Activated CD8-positive, alpha-beta memory T cell treated with anti-CD3 and anti-CD28 coated beads for 1 hour (primary cell): ENCODE measurements around the gene SERPINA9.

ENCODE experiments used
- DNase-seq, 2 donors: peaks; one replicate each; pipeline ENCODE4 v3.0.0-alpha.2; 2020; ENCODE audit warnings: low read depth in 1 of 2; ENCODE audit errors: extremely low read depth in 1 of 2

SERPINA9 gene

DNA sequence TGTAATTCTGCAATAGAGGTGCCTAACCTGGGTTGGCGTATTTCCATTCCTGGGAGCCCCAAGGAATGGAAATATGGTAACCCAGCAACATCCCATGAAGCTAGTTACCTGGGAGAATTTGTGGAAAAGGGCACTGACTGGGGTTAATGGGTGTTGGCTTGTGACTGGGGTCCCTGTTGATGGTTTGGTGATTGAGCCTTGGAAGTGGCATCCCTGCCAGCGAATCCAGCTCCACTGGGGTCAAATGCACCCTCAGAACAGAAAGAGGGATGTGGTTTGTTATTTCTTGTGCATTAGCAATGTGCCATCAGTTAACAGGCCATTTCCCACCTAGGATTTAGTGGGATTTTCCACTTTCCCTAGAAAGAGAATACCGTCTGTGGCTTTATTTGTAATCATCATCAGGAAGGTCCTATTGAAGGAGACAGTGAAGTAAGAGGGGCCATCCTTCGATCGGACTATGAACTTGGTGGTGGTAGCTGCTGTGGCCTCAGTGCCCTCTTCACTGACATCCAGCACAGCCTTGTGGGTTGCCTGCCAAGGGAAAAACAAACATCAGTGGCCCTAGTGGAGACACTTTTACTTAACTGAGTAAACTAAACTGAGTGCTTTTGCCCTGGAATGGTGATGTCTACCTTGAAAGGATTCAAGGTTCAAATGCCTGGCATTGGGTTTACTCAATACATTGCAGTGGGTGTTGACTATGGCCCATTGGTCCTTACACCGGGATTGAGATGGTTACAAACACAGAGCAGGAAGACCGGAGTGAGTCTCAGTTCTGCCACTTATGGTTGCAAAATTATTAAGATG is 13.0 kb downstream of the SERPINA9 start:
- no peak for DNase-seq

- DNase-seq, result no peak
Measured at GRCh38 chr14:94462219-94462551, 13.8 kb downstream of the SERPINA9 start.

- DNase-seq, result no peak
Measured at GRCh38 chr14:94461526-94462218, 14.3 kb downstream of the SERPINA9 start.

GRCh38 chr14:94460631-94461416 is 15.2 kb downstream of the SERPINA9 start:
- no peak for DNase-seq

- no peak for DNase-seq
Measured at GRCh38 chr14:94458558-94459205, 17.3 kb downstream of the SERPINA9 start.

DNA sequence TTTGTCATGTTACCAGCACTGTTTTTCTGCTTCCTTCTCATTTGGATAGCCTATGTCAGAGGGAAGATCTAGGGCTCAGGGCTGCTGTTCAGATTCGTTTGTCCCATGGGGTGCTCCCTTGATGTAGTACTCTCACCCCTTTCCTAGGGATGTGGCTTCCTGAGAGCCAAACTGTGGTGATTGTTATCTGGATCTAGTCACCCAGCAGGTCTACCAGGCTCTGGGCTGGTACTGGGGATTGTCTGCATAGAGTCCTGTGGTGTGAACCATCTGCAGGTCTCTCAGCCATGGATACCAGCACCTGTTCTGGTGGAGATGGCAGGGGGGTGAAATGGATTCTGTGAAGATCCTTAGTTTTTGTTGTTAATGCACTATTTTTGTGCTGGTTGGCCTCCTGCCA is 17.9 kb downstream of the SERPINA9 start:
- no peak for DNase-seq

- no peak for DNase-seq
Measured at GRCh38 chr14:94455928-94456327, 20.1 kb downstream of the SERPINA9 start.

- DNase-seq, result no peak
Measured at GRCh38 chr14:94451826-94452225, 24.2 kb downstream of the SERPINA9 start.

DNA sequence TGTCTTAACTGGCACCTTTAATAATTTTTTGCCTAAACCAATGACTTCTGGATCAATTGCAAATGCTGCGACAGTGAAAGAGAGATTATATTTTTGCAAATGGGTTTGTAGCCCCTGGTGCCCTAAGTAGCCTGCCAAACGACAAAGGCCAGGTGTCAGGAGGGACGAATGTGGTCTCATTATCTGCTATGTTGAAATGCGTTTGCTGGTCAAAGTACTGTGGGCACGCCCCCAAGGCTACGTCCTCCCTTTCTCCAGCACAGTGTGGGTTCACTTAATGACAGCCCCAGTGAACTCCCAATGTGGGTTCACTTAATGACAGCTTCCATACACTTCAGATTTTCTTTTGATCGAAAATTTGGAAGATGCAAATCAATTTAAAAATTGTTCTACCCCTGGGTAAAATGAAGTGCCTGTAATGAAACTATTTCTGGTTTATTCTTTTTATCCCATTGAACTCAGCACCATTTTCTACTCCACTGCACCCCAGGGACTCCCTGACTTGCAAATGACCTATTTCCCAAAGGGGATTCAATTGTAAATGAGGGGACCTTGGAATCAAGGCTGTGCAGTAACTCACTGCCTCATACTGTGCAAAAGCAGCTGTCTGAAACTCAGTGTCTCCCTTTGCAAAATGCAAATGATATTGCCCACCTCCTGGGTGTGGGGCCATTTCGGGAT is 24.8 kb downstream of the SERPINA9 start:
- DNase-seq, result no peak

DNA sequence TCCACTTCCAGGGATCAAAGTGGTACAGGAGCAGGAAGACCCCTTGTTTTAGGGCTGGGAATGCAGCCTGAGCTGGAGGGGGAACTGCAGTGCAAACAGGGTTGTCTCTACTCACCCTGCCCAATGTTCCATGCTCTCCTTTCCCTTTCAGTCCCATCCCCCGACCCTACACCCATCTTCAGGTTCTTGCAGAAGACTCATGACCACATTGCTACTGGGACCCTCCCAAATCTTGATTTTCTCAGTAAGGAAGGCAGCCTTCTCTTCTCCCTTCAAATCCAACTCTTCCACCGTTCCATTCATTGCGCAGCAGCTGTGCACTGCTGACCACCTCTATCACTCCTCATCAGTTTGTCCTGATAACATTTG is 25.3 kb downstream of the SERPINA9 start:
- no peak for DNase-seq

- DNase-seq, result no peak
Measured at GRCh38 chr14:94449930-94450329, 26.1 kb downstream of the SERPINA9 start.

GRCh38 chr14:94448071-94448808 is 27.8 kb downstream of the SERPINA9 start:
- DNase-seq, result no peak

GRCh38 chr14:94447206-94447605 is 28.8 kb downstream of the SERPINA9 start:
- no peak for DNase-seq

DNA sequence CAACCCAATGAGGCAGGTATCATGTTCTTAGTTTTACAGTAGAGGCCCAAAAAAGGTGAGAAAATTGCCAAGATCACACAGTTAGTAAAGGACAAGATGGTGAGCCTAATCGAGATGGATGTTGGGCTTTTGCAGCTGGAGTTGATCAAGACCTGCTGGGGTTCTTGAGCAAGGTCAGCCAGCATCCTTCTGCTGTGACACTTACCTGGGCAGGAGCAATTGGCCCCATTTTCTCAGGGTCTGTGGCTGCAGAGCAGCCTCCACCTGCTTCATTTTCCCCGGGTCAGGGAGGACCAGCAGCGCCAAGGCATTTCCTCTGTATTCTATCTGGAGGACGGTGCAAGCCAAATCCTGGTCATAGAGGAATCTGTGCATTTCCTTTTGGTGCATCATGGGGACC is 29.9 kb downstream of the SERPINA9 start:
- DNase-seq, result no peak

DNA sequence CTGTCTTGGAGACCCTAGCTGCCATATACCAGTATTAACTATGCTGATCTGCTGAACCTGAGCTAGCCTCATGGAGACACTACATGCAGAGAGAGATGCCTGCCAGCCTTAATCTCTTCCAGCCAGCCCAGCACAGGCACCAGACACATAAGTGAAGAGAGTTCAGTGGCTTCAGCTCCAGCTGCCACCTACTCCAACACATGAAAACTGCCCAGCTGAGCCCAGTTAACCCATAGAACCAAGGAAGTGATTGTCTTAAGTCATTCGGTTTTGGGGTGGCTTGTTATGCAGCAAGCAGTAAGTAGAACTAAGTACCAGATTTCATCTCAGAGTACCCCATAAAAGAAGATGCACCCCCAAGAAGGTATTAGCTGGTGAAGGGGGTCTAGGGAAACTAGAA is 31.0 kb downstream of the SERPINA9 start:
- DNase-seq, result no peak

- DNase-seq, result no peak
Measured at GRCh38 chr14:94441531-94442205, 34.3 kb downstream of the SERPINA9 start.

DNA sequence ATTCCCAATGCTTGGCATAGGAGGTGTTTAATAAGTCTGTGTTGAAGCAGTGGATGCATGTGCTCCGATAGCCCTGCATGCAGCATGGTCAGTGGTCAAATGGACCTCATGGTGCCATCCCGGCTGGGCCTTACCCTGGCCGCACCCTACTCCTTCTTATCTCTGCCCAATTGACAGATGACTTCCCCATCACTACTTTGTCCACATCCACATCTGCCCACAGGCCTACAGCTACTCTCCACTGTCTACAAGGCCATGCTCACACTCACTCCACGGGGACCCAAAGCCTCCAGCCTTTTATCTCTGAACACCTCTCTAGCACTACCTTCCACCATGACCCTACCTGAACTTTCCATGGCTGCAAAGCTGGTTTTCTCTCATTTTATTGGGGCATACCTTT is 34.9 kb downstream of the SERPINA9 start:
- DNase-seq, result no peak

DNA sequence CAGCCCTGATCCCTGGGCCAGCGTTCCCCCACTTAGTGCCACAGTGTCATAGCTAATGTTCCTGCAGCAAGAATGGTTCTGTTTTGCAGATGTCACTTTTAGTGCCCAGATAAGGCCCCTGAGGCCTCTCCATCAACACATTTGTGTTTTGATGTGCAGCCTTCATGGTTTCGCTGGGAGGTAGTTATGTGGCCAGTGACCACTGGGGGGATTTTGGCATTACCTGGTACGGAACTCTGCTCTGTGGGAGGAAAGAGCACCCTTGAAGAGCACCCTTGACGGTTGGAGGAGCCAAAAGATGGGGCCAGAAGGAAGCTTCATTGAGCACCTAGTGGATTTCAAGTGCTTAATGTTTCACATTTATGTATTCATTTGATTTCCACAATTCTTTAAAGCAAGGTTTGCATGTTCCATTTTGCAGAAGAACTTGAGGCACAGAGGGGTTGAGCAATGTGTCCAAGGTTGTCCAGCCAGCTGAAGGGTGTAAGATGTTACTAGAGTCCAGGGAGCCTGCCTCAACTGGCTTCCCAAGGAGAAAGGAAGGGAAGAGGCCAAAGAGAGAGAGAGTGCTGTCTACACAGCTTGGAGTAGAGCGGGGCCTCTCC is 36.4 kb downstream of the SERPINA9 start:
- DNase-seq, result no peak

DNA sequence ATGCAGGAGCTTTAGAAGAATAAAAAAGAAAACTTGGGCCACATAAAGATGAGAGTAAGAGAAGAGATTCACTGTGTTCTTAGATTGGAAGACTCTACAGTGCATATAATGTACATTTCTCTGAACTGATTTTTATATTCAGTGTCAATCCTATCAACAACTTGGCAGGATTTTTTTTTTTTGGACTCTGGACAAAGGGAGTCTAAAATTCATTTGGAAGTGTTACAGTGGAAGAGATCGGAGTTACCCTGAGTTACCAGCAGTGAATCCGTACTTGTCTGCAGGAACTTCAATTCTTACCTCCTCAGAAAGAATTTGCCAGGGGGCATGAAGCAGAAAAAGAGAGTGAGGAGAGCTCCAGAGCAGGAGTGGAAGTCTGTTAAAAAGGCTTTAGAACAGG is 47.4 kb downstream of the SERPINA9 start:
- DNase-seq, result no peak
